Hematopoietic multipotent progenitor cell treated with erythropoietin and hydrocortisone succinate and interleukin-3 and kit ligand, for 4 days (in vitro differentiated cells): ENCODE results near the gene EFNB2.

Experiments used
- DNase-seq: peaks from one replicate; pipeline ENCODE4 v3.0.0-alpha.2; 2015

The EFNB2 gene, protein sequence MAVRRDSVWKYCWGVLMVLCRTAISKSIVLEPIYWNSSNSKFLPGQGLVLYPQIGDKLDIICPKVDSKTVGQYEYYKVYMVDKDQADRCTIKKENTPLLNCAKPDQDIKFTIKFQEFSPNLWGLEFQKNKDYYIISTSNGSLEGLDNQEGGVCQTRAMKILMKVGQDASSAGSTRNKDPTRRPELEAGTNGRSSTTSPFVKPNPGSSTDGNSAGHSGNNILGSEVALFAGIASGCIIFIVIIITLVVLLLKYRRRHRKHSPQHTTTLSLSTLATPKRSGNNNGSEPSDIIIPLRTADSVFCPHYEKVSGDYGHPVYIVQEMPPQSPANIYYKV

GRCh38 chr13:106535552-106536243 lies at the start of gene EFNB2:
TSS of gene EFNB2 (minus strand) at chr13:106535662. CDS start at chr13:106534964, 698 bp downstream.
- peak; percentile 94 for DNase-seq

DNA sequence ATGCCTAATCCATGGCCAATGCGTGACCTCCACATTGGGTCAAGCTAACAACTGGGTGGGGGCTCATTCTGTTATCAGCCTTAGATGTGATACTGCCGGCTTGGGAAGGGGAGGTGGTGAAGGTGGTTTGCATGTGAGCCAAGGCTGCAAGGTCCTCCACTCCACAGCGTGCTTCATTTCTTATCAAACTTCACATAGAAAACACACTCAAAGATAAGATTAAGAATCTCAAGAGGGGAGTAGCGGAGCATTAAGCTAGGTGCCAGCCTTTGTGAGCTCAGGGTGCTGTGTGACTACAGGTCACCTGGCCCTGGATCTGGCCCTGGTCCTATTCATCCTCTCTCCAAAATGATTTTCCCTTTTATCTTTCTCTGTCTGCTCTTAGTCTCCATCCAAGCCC lies 45.8 kb upstream of the EFNB2 start:
- no peak for DNase-seq

GRCh38 chr13:106575896-106576295 lies 40.4 kb upstream of the EFNB2 start:
- no peak for DNase-seq

DNA sequence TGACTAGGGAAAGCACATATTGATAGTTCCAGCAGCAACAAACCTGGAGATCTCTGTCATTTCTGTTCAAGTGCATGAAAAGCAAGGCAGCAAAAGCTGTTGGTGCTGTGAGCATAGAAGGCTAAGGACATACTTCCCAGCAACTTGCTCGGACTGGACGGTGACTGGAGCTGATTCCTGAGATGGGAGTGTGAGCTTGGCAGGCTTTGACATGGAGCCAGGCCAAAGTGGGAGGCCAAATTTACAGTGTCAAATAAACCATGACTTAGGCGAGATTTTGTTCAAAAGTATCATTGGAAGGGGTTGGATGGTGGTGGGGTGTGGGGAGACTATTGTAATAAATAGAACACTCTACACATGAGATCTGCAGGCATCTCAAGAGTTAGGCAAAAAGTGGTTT lies 38.4 kb upstream of the EFNB2 start:
- DNase-seq: no peak

DNA sequence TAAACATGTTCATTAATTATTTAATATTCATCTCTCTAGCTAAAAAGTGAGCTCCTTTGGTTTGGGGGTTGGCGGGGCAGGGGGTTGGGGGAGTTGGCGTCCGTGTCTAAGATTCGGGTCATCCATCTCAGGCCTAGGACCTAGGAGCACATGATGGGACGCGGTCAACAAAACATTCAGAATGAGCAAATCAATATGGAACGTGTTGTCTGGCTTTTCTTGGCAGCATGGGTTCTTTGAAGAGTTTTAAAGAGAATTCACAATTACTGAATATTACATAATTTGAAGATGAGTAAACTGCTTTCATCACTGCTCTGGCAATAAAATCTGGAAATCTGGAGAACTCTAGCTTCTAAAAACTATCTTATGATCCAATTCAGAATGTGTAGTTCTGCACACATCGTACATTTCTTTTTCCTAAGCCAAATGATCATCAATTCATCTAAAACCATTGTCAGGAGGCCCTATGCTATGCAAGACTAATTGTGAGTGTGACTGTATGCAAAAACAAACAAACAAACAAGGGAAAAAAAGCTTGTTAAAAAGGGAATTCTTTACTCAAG lies 37.9 kb upstream of the EFNB2 start:
- DNase-seq: no peak

- DNase-seq: peak; percentile 75
Observed at GRCh38 chr13:106570299-106570852, 34.9 kb upstream of the EFNB2 start.

GRCh38 chr13:106569233-106570095 lies 34.0 kb upstream of the EFNB2 start:
- no peak for DNase-seq

GRCh38 chr13:106568299-106569003 lies 33.0 kb upstream of the EFNB2 start:
- peak; percentile 22 for DNase-seq

DNA sequence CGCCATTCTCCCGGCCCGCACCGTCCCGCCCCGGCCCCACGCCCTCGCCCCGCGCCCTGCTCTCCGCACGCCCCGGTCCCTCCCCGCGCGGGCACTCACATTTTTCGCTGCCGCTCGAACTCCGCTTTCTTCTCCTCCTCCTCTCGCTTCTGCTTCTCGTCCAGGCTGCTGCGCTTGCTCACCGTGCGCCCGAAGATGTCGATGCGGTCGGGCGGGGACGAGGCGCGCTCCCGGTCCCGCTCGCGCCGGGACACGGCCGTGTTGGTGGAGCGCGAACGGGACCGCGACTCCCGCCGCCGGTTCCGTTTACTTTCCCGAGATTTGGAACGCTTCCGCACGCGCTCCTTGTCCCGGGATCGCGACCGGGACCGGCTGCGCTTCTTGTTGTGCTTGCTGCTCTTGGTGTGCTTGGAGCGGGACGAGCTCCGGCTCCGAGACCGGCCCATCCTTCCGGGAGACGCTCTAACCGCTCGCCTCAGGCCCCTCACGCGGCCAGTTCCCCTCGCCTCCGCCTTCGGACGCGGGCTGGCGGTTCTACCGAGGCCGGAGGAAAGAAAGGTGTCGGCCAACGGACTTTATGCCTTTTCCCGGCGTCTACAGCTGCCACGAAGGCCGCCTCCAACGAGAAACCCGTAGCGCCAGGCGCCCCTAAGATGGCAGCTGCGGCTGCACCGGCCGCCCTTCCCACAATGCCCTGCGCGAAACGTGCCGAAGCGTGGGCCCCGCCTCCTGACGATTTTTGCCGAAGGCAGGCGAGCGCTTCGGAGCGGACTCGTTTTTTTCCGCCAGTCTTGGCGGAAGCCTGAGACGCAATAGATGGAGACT lies 32.2 kb upstream of the EFNB2 start, which contains the start of gene ARGLU1:
Gene ARGLU1, minus strand, starts transcription at position 664 of the 825 bp plus-strand sequence. Its CDS starts 218 bp downstream, at position 446.
- DNase-seq: peak; percentile 97

DNA sequence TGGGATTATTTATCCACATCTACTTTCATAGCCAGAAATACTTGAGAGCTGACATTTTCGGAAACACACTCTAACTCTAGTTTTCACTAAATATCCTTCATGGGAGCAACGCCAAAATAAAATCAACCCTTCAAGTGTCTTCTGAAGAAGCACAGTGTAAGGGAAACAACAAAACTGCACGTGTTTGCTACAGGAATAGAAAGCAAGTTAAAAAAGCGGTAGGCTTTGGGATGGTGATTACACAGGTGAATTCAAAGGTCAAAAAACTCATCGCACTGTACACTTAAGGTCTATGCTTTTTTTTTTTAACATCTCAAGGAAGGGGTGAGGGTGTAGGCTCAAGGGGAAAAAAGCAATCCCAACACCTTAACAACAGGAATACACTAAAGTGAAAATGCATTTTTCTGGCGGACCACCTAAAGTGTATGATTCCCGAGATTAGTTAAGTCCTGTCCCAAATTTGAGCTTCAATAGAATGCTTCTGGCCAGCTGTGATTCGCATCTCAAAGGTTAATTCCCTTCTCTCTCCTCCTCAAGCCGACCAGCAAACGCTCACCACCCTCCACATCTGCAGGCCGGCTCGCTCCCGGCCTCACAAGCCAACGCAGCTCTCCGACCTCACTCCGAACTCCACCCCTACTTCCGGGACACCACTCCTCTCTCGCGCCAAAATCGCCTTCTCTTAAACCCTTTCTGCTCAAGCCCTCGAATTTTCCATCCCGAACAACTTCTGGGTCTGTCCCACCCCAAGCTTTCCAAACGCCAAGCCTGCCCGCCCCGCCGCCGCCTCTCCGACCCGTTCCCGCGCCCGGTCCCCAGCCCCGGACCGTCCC lies 31.4 kb upstream of the EFNB2 start:
- DNase-seq: peak; percentile 90

DNA sequence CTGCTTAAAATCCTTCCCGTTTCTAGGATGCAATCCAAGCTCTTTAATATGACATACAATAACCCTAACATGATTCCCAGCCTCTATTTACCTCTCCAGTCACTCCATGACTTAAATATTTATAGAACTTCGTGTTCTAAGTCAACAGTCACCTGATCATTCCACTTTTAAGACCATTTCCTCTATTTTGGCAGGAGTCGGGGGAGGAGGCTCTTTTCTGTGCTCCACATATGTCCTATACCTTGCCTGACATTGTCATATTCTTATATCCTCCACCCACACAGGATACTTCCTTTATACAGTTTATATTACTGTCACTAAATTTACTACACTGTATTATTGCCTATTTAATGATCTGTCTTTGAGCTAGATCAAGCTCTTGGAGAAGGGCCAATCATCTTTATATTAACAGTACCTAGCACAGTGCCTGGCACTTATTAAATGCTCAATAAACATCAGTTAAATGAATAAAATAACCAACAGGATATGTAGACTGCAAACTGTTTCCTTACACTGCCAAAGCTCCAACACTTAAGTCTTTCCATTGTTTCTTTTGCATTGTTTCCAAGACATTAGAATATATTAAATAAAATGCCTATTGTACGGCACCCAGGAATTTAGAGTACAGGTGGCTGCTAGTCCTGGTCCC lies 29.8 kb upstream of the EFNB2 start:
- peak; percentile 46 for DNase-seq

DNA sequence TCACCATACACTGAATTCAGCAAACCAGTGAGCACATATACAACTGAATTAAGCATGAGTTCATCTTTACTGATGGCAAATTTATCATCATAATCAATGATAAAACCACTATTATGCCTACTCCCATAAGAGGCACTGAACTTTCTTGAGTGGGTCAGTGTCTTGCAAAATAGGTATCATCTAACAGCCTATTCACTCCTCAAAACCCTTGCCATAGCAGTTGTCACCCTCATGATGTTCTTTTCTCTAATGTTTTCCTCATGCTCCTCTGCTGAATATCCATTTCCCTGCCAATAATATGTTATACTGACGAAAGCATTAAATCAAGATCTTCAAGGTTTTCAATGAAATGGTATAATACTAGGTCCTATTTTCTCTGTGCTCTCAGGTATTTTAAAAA lies 26.8 kb upstream of the EFNB2 start:
- DNase-seq: no peak

GRCh38 chr13:106561551-106562170 lies 26.2 kb upstream of the EFNB2 start:
- DNase-seq: no peak

DNA sequence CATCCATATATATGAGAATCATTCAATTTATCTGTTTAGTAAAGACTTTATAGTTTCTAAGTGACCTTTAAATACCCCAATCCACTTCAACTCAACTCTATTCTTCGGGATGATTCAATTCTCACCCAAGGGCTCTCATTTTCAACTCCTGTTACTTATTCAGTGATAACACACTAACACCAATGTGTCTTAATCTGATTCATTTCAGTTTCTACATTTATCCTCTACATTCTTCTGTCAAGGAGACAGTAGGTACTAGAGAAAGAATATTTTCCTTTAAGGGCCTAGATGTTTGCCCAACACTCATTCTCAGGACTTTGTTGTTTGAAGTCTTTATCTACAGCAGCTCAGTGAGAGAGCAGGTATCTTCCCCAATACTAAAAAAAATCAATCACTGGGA lies 25.4 kb upstream of the EFNB2 start:
- no peak for DNase-seq

GRCh38 chr13:106558527-106558926 lies 23.1 kb upstream of the EFNB2 start:
- no peak for DNase-seq

GRCh38 chr13:106555631-106556328 lies 20.3 kb upstream of the EFNB2 start:
- no peak for DNase-seq

GRCh38 chr13:106551751-106552150 lies 16.3 kb upstream of the EFNB2 start:
- no peak for DNase-seq

GRCh38 chr13:106551350-106551749 lies 15.9 kb upstream of the EFNB2 start:
- DNase-seq: no peak
